Kidney epithelial cell (primary cell): ENCODE results near the gene PDIA5. TPM values are rescaled to one million over a fixed set of nuclear protein-coding genes. Genes with fewer than 3 reads are reported as not detected.
"Not testable (repeated sequence)": the region's sequence is repeated elsewhere in the genome, so short reads cannot be mapped to it uniquely, and the experiment has no call there.

Experiments used
- DNase-seq: peaks from one replicate; pipeline ENCODE4 v3.0.0-alpha.2; 2010; ENCODE audit warnings: low read depth
- H3K27me3 ChIP-seq: 2 replicates; pipeline ENCODE4 v1.6.0; 2011; ENCODE audit warnings: low read length; ENCODE audit not compliant: control insufficient read depth, insufficient read depth
- H3K36me3 ChIP-seq: 2 replicates; pipeline ENCODE4 v1.5.1; 2011; ENCODE audit warnings: low read length; ENCODE audit not compliant: control insufficient read depth, insufficient read depth
- H3K4me3 ChIP-seq: 2 replicates; pipeline ENCODE4 v1.5.1; 2011; ENCODE audit warnings: low read depth, mild to moderate bottlenecking, control low read depth, low read length
- total RNA-seq: library from RNA; depleted of rRNA; stranded (reverse); fragments of >200 nt; gene quantifications from 2 replicates; pipeline ENCODE4 v1.2.3, GENCODE V29; 2015
- TF ChIP-seq, protein P1 (sequence below): IDR thresholded peaks from 2 replicates; pipeline ENCODE4 v1.5.1; 2011; ENCODE audit warnings: mild to moderate bottlenecking, moderate library complexity, low read length, control low read depth, inconsistent platforms; ENCODE audit not compliant: insufficient read depth, poor library complexity, severe bottlenecking

PDIA5 gene
- total RNA-seq, 1 donor from 2014 or later, result 18.8 TPM

DNA sequence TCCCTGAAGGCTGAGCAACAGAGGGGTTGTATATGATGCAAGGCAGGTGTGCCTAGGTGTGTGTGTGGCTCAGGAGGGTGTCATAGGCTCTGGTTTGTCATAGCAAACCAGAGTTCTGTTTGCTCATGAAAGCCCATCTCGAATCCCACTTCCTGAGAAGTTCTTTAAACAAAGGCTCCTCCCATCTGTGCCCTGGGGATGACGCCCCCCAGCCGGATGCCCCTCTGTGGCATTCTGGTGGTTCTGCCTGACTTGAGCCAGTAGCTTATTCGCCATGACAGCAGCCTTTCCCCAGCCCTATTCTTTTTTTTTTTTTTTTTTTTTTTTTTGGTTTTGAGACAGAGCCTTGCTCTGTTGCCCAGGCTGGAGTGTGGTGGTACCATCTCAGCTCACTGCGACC is 45.4 kb downstream of the PDIA5 start:
- Histone ChIP-seq H3K4me3 (no peak overlapping the region), H3K27me3 (no peaks in the 10 kb centered on the region), H3K36me3 (no peaks in the 10 kb centered on the region)
- DNase-seq, result no peak
- TF ChIP-seq, protein P1, sequence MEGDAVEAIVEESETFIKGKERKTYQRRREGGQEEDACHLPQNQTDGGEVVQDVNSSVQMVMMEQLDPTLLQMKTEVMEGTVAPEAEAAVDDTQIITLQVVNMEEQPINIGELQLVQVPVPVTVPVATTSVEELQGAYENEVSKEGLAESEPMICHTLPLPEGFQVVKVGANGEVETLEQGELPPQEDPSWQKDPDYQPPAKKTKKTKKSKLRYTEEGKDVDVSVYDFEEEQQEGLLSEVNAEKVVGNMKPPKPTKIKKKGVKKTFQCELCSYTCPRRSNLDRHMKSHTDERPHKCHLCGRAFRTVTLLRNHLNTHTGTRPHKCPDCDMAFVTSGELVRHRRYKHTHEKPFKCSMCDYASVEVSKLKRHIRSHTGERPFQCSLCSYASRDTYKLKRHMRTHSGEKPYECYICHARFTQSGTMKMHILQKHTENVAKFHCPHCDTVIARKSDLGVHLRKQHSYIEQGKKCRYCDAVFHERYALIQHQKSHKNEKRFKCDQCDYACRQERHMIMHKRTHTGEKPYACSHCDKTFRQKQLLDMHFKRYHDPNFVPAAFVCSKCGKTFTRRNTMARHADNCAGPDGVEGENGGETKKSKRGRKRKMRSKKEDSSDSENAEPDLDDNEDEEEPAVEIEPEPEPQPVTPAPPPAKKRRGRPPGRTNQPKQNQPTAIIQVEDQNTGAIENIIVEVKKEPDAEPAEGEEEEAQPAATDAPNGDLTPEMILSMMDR, result no peak

DNA sequence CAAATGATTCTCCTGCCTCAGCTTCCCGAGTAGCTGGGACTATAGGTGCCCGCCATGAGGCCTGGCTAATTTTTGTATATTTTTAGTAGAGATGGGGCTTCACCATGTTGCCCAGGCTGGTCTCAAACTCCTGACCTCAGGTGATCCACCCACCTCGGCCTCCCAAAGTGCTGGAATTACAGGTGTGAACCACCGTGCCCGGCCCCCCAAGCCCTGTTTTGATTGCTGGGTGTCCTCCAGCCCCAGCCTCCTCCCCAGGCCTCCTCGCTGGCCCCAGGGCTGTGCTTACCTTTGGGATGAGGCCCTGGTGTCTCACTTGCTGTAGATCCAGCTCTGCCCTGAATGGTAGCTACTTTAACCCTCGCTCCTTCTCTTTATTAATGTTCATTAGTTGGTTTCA is 45.8 kb downstream of the PDIA5 start:
- H3K27me3 ChIP-seq, H3K4me3 ChIP-seq, DNase-seq, H3K36me3 ChIP-seq: not testable (repeated sequence)

DNA sequence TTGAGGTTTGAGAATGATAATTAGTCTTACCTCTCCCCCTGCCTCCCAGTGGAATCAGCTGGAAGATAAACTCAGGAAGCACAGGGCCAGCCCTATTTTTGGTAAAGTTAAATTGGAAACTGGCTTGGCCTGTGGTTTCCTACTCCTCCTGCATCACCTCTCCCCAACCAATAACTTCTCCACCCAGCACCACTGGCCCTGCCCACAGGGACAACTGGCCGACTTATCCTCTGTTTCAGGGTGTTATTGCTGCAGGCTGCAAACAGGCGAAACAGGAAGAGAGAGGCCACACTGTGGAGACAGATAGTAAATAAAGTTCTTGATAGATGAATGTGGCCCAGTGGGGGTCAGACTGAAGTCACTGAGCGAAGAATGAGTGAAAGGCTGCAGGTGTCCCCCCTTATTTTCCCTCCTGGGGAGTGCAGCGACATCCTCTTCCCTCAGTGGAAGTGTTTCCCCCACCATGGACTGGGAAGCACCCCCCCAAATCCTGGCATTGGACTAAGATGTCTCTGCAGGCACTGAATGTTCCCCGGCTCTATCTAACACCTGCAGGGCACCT is 47.1 kb downstream of the PDIA5 start:
- no peak for DNase-seq
- TF ChIP-seq, protein P1, result no peak
- Histone ChIP-seq H3K27me3 (no peaks in the 10 kb centered on the region), H3K4me3 (no peak overlapping the region), H3K36me3 (peaks cover 2% of the 10 kb centered on the region)

DNA sequence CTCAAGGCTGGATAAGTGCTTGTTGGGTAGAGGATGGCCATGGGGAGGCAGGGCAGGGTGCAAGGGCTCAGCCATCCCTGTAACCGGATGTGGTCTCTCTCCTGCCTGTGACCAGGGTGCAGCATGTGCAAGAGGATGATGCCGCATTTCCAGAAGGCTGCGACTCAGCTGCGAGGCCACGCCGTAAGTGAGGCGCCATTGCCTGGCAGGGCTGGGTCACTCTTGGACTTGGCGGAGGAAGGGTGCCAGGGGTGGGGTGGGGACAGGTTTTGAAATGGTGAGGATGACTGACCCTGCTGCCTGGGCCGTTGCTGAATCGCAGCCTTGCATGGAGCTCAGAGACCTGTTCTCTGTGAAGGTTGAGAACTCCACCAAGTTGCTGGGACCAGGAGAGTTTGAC is 49.3 kb downstream of the PDIA5 start:
- TF ChIP-seq, protein P1, result no peak
- Histone ChIP-seq H3K27me3 (no peaks in the 10 kb centered on the region), H3K4me3 (no peak overlapping the region), H3K36me3 (peaks cover 2% of the 10 kb centered on the region)
- DNase-seq, result no peak

DNA sequence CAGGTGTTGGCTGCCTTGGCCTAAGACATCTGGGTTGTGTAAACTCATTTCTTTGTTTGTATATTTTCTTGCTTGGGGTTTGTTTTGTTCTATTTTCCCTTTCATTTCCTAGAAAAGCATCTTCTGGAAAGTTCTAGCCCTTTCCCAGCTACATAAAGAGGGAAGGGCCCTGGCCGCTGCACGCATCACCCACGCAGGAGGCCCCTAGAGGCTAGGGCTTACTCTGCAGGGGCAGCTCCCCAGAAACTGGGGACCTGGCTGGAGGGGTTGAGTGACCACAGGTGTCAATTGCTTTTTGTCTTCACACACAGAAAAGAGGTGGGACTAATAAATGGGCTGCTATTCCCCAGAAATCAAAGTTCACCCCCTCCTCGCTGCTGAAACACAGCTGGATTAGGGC is 52.6 kb downstream of the PDIA5 start:
- Histone ChIP-seq H3K36me3 (peaks cover 4% of the 10 kb centered on the region), H3K4me3 (no peak overlapping the region), H3K27me3 (no peaks in the 10 kb centered on the region)
- no peak for DNase-seq
- TF ChIP-seq, protein P1, result no peak

DNA sequence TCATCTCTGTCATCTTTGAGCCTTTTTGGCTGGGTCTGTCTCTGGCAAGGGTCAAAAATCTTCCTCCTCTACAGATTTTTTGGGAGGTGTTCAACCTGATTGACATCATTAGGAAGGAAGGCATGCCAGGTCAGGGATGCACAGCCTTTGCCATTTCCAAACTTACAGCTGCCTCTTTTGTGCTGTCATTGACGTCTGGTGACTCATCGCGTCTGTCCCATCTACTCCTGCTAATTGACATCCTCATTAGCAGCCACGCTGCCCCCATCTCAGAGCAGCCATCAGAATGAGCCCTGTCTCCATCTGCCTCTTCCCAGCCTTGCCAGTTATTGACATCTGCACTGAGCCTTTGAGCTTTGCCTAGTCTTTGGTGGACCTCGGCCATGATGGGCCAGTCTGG is 53.0 kb downstream of the PDIA5 start:
- no peak for DNase-seq
- H3K36me3 ChIP-seq, result peaks cover 4% of the 10 kb centered on the region
- no peak overlapping the region for H3K4me3 ChIP-seq
- no peaks in the 10 kb centered on the region for H3K27me3 ChIP-seq
- TF ChIP-seq, protein P1, result no peak
